ENCODE results near the gene NXPH3.

GRCh38 chr17:49590874-49591273 lies 15.2 kb downstream of the NXPH3 start:
- TF ChIP-seq GATA2 (IDR thresholded peaks at IDR 0.05; ENCODE audit: low read depth, low read length), result no peak
- TF ChIP-seq GATA3 (IDR thresholded peaks at IDR 0.05; ENCODE audit: low read depth, low read length), result no peak

Measured in SH-SY5Y (cell line).